GM19395 (cell line): ENCODE data around the gene OR1E2.
"Not testable (repeated sequence)": the region's sequence is repeated elsewhere in the genome, so short reads cannot be mapped to it uniquely, and the experiment has no call there.

Experiments used
- ATAC-seq: cut with Tn5 transposase; IDR thresholded peaks from one replicate; pipeline ENCODE4 v1.9.1; 2021; ENCODE audit warnings: mild to moderate bottlenecking, moderate library complexity; ENCODE audit not compliant: unreplicated experiment

Gene OR1E2, protein sequence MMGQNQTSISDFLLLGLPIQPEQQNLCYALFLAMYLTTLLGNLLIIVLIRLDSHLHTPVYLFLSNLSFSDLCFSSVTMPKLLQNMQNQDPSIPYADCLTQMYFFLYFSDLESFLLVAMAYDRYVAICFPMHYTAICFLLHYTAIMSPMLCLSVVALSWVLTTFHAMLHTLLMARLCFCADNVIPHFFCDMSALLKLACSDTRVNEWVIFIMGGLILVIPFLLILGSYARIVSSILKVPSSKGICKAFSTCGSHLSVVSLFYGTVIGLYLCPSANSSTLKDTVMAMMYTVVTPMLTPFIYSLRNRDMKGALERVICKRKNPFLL

GRCh38 chr17:3433741-3434140, at the start of gene OR1E2:
OR1E2 (minus strand) TSS chr17:3433841; CDS start chr17:3433841, 0 bp downstream.
- ATAC-seq, result no peak

DNA sequence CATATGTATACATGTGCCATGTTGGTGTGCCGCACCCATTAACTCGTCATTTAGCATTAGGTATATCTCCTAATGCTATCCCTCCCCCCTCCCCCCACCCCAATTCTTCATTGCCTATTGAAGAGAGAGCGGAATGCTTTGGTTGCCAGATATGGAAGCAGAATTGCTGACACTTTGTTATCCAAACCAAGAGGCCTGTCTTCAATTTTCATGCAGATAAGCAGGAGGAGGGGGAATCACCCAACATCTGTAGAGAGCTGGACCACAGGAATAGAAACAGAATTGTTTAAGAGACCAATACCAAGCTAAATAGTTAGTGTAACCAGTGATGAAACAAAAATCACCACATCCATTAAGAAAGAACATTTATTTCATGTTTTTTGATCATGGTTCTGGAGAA, 49.2 kb upstream of the OR1E2 start:
- no peak for ATAC-seq

GRCh38 chr17:3479988-3480387, 46.3 kb upstream of the OR1E2 start:
- ATAC-seq, result no peak

DNA sequence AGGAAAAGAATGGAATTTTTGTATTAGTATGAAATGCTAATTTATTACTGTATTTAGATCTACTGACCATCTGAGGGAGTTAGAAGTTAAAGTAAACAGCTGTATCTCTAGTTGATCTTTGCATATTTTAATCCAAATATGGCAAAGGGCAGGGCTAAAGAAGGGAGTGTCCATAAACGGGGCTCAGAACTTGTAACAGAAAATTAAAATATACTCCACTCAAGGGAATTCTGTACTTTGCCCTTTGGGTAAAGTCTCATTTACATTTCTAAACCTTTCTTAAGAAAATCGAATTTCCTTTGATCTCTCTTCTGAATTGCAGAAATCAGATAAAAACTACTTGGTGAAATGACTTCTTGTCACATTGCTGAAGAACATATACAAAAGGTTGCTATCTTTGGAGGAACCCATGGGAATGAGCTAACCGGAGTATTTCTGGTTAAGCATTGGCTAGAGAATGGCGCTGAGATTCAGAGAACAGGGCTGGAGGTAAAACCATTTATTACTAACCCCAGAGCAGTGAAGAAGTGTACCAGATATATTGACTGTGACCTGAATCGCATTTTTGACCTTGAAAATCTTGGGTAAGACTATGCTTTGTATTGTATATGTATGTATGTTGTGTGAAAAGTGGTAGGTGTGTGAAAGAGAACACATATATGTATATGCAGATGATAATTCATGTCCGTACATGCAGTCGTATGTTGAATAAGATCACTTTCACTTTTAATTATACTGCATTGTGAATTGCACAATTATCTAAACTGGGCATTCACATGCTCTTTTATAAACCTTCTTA, 42.4 kb upstream of the OR1E2 start, which contains the start of gene ASPA:
ASPA (plus strand) TSS at position 186 of the 799 bp plus-strand sequence; CDS start at position 349, 163 bp downstream.
- no peak for ATAC-seq

DNA sequence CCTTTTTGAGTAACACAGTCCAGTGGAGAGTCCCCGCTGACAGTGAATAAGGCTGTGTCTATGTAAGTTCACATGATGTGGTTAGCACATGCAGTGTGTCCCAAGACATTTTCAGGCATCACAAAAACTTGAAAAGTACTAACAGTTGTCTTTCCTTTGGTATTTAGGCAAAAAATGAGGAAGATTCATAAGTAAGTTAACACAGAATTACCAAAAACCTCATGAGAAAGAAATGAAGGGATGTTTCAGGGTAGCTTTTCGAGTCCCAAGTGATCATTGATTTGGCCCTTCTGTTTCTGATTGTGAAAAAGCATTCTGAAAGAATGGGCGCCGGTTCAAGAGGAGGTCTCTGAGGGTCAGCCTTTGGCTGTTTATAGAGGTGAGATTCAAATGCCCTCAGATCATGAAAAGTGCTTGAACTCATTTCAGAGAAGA, 41.6 kb upstream of the OR1E2 start:
- no peak for ATAC-seq

DNA sequence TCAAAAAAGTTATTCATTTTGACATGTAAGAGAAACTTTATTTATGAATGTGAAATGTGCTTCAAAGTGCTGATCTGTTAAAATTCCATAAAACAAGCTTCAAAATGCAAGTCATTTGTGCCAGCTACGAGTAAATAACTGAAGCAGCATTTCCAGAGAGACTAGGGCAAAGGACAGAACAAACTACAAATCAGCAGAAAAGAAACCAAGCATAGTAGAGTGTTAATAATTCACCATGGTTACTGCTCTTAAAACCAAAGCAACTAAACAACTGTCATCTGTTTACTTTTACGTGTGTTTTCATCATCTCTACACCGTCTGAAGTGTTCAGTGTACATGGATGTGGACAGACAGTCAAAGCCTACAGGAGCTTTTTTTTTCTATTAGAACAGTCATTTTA, 40.6 kb upstream of the OR1E2 start:
- ATAC-seq, result no peak

GRCh38 chr17:3472137-3472536, 38.5 kb upstream of the OR1E2 start:
- no peak for ATAC-seq

DNA sequence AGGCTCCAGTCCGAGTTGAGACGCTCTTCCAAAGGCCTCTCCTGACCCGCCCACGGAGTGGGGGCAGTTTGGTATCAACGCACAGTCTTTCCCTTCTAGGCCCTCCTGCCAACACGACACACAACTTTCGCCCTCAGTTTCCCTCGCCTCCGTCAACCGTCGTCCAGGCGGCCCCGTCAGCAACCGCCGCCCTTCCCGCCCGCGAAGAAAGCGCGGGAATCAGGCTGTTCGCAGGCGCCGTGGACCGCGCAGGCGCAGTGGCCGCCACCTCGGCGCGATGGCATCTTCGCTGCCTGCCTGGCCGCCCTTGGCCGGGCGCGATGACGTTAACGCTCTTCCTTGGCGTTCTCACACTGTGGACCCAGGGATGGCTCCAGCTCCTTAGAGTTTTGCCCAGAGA, 38.0 kb upstream of the OR1E2 start, which contains the start of gene SPATA22:
SPATA22 (minus strand) TSS at position 221 of the 400 bp plus-strand sequence. CDS start 2,494 bp downstream, outside the sequence.
- no peak for ATAC-seq

DNA sequence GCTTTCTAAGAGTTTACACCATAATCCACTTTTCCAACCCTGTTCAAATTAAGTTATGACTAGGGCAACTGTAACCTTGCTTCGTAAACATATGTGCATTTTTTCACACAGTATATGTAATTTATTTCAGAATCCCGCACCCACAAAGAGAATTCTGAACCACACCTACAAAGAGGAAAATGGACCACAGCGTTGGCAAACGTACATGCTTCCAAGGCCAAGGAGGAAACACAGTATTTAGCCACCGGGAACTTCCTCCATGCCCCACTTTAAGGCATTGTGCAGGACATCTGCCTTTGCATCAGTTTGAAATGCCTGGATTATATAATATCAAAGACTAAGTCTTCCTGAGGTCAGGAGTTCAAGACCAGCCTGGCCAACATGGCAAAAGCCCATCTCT, 35.9 kb upstream of the OR1E2 start:
- ATAC-seq, result no peak

GRCh38 chr17:3466355-3466754, 32.7 kb upstream of the OR1E2 start:
- not testable (repeated sequence) for ATAC-seq

GRCh38 chr17:3448059-3448665, 14.5 kb upstream of the OR1E2 start:
- ATAC-seq, result no peak

- no peak for ATAC-seq
These were observed 14.0 kb upstream of the OR1E2 start for GRCh38 chr17:3447625-3448024.

DNA sequence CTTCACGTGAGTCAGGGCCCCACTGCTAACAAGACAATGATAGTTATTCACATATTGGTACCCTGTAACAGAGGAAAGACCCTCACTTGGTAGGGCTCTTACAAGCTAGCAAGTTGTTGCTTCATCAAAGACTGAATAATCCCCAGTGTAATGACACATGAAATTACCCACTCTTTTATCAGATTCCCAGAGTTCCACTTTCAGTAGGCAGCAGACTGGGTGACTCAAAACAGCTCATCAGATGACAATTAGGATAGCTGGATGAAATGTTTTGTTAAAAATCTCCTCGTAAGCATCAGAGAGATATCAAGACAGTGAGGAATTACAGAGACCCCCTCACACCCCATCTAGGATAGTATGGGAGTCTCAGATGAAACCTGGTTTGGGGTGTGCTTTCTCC, 6.8 kb upstream of the OR1E2 start:
- ATAC-seq, result no peak

DNA sequence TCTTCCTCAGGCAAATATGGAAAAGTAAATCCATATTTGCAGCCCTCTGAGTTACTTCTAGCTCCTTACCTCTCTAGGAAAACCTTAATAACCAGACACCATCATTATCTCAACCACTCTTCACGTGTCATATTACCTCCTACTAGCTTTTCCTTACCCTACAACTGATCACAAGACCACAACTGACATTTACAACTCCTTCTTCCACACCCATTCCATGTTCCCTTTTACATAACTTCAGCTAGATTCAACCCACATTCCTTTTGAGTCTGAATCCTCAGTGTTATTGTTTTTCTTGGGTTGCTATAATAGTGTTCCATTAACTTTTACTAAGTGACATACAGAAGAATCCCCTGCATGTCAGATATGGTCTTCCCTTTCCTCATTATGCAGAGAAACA, 4.7 kb upstream of the OR1E2 start:
- no peak for ATAC-seq

DNA sequence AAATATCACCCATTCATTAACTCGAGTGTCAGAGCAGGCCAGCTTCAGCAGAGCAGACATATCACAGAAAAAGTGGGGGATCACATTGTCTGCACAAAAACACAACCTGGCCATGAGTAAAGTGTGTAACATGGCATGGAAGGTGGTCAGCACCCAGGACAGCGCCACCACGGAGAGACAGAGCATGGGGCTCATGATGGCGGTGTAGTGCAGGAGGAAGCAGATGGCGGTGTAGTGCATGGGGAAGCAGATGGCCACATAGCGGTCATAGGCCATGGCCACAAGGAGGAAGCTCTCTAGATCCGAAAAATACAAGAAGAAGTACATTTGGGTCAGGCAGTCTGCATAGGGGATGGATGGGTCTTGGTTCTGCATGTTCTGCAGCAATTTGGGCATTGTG, 426 bp downstream of the OR1E2 start:
- ATAC-seq, result not testable (repeated sequence)

DNA sequence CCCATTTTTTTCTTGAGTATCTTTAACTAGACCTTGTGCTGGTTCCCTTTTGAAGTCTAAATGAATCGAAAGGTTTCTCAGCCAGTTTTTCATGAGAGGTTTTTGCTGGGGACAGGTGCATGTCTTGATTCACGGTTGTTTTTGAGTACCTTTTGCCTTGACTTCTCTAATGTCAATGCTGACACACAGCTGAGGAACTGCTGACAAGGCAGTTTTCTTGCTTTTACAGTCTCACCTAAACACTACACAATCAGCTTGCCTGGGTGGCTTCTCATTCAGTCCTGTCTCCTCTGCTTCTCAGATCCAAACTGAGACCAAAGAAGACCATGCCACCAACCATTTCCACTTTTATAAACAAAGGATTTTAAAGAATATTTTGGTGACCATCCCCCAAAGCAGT, 15.4 kb downstream of the OR1E2 start:
- ATAC-seq, result no peak

DNA sequence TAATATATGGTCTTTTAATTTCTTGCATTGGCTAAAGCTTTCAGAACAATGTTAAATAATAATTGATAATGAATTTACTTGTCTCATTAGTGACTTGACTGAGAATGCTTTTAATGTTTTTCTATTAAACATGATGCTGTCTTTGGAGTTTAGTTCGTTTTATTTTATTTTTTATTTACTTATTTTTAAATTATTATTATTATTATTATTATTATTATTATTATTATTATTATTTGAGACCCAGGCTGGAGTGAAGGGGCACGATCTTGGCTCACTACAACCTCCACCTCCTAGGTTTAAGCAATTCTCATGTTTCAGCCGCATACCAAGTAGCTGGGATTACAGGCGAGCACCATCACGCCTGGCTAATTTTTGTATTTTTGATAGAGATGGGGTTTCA, 18.0 kb downstream of the OR1E2 start:
- ATAC-seq, result no peak

- ATAC-seq, result not testable (repeated sequence)
These were observed 21.4 kb downstream of the OR1E2 start for GRCh38 chr17:3412216-3412615.

DNA sequence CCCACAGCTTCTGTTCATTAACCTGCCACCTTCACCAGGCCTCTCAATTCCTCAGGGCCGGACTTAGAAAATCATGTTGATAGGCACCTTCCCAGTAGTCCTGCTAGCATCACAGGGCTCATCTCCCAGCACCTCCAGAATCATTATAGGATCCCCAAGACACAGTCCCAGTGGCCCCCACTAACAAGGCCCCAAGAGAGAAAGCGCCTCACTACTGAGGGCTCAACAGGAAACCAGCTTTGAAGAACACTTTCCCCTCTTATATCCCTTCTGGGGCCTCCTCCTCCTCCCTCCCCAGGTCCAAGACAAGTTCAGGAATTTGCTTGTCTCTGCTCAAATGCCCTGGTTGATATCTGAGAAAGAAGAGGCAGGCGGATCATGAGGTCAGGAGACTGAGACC, 22.6 kb downstream of the OR1E2 start, which contains the start of gene OR3A3:
OR3A3 (plus strand) TSS at position 301 of the 400 bp plus-strand sequence.
- no peak for ATAC-seq

GRCh38 chr17:3403856-3404255, 29.8 kb downstream of the OR1E2 start:
- ATAC-seq, result not testable (repeated sequence)

DNA sequence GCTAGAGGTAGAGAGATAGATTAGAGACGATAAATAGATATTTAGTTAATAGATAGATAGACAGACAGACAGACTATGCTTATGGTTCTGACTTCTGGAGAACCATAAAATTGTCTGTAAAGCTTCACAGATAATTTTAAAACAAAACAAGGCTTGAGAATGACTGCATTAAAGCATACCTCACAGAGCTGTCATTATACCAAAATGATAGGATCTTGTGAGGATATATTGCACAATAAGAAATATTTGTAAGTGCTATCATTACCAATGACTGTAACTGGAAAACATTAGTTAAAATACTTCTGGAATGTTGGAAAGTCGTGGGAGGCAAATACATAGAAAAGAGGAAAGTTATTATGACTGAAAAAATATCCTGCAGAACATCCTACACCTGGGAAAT, 31.9 kb downstream of the OR1E2 start:
- no peak for ATAC-seq
